HG03565 (cell line): Measurements from ENCODE around the gene USP32.
"Not testable (repeated sequence)": the region's sequence is repeated elsewhere in the genome, so short reads cannot be mapped to it uniquely, and the experiment has no call there.

Experiments used
- ATAC-seq: cut with Tn5 transposase; IDR thresholded peaks from one replicate; pipeline ENCODE4 v1.9.1; 2021; ENCODE audit warnings: mild to moderate bottlenecking, moderate library complexity; ENCODE audit not compliant: unreplicated experiment

USP32 gene

DNA sequence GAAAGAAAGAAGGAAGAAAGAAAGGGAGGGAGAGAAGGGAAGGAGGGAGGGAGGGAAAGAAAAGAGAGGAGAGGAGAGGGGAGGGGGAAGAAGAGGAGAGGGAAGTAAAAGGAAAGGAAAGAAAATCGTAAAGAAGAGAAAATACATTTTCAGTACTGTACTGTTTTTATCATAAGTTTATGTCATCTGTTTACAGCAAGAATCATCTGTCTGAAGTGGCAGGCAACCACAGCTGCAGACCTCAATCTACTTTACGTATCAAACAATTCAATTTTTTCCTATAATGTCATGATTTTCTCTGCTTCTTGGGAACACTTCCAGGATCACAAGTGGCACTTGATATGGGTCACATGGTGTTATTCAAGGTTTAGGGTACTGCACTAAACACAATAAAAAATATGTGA is 58.3 kb downstream of the USP32 start:
- ATAC-seq, result no peak

DNA sequence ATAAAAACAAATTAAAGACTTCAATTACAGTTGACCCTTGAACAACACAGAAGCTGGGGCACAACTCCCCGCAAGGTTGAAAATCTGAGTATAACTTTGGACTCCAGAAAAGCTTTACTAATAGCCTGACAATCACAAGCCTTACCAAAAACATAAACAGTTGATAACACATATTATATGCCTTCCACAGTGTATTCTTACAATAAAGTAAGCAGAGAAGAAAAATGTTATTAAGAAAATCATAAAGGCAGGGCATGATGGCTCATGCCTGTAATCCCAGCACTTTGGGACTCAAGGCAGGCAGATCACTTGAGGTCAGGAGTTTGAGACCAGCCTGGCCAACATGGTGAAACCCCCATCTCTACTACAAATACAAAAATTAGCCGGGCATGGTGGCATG is 58.9 kb downstream of the USP32 start:
- not testable (repeated sequence) for ATAC-seq

DNA sequence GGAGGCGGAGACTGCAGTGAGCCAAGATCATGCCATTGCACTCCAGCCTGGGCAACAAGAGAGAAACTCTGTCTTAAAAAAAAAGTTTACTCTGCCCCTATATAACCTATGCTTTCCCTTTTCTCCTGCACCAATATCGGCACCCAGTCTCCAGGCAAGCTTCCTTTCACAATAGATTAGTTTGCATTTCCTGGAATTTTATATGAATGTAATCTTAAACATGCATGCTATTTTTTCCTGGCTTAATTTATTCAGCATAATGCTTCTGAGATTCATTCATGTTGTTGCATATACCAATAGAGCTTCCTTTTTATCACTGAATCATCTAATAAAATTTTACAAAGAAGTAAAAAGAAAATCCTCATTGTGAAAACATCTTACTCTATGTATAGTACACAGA is 59.4 kb downstream of the USP32 start:
- no peak for ATAC-seq

DNA sequence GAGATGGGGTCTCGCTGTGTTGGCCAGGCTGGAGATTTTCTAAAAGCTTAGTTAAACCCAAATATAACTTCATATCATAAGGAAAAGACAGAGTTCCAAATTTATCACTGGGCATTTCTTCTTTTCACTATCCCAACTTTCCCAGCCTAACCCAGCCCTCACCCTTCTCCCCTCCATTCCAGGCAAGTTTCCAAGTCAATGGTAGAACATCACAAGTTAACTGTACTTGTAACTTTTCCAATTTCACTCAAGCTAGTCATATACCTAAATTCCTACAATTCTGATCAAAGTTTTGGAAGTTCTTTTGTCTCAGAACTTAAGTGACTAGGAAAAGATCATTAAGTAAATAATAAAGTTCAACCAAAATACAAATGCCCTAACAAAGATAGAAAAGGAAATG is 61.2 kb downstream of the USP32 start:
- ATAC-seq, result no peak

DNA sequence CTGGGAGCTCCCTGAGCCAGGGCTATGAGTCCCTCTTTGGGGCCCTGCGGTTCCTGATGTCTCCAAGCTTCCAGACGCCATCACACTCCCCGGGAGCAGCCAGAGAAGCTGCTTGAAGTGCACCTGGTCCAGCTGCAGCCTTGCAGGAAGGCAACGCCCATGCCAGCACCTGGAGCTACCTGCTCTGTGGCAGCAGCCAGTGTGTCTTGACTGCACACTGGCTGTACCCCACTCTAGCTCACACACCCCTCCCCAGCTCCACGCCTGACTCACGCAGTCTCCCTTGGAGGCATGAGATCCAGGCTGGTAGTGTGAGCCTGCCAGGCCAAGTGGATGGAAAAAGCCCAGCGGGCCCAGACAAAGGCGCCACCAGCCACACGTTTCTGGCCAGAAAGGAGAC is 63.3 kb downstream of the USP32 start:
- ATAC-seq, result no peak

DNA sequence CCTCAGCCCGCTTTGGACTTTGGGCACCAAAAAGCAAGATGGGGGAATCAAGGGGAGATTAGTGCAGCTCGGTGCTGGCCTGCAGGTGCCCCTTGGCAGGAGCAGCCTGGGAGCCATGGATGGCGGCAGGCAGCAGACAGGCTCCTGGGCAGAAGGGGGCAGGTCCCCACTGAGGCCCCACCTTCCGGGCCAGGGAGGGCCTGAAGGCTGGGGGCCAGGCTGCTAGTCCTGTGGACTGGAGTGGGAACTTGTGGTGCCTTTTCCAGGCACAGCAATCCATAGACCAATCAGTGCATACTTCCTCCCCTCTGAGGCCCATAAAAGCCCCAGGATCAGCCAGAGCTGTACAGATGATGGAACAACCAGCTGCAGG is 64.0 kb downstream of the USP32 start:
- no peak for ATAC-seq

DNA sequence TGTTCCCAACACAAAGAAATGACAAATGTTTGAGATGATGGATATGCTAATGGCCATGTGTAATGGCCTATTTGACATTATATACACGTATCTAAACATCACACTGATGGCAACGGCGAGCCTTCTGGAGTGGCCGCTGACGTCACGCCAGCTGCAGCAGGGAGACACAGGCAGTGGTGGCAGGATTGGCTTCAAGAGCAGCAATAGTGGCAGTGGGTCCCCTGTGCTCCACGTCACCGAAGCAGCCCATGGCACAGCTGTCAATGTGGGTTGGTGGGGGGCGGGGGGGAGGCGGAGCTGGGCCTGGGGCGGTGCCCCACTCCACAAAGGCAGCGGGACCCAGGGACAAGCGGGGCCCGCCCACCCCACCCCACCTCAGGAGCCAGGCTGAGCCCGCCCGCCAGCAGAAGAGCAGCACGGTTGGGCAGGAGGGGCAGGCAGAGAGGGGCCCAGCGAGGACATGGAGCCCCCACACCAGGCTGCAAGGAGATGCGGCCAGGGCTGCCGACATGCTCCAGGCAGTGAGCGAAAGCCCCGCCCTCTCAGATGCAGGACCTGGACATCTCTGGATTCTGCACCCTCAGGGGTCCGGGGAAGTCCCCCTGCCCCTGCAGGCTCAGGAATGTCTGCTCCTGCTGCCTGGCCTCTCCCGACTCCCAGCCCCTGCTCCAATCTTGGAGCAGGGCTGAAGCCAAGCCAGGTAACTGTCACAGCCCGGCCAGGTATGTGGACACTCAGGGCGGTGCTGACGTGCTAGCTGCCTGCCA is 64.6 kb downstream of the USP32 start:
- ATAC-seq, result no peak

DNA sequence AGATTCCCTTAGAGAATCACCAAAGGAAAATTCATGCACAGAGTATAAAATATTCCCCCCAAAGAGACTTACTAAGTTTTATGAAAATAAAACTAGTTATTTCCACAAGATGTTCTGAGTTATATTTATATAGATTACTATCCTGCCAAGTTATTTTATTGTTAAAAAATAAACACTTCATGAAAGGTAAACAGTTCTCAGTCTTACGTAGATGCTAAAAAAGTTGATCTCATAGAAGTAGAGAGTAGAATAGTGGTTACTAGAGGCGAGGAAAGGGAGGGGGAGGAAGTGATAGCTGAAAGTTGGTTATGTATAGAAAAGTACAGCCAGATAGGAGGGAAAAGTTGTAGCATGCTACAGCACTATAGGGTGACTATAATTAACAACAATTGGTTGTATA is 65.2 kb downstream of the USP32 start:
- ATAC-seq, result no peak

DNA sequence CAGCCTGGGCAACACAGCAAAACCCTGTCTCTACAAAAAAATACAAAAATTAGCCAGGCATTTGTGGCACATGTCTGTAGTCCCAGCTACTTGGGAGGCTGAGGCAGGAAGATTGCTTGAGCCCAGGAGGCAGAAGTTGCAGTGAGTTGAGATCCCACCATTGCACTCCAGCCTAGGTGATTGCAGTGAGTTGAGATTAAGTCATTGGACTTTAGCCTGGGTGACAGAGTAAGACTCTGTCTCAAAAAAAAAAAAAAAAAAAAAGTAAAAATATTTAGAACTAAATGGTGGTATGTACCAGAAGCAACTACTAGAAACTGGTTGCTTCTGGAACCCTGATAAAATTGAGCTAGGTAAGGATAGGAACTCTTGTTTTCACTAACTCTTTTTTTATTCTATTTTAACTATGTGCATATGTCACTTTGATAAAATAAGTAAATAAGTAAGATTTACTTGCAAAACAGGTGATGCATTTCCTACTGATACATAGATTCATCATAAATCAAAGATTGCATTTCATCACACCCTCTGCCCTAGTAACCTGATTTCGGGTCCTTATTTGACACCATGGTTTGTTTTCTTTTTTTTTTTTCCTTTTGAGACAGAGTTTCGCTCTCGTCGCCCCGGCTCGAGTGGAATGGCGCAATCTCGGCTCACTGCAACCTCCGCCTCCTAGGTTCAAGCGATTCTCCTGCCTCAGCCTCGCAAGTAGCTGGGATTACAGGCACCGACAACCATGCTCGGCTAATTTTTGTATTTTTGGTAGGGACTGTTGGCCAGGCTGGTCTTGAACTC is 66.0 kb downstream of the USP32 start:
- ATAC-seq, result no peak

DNA sequence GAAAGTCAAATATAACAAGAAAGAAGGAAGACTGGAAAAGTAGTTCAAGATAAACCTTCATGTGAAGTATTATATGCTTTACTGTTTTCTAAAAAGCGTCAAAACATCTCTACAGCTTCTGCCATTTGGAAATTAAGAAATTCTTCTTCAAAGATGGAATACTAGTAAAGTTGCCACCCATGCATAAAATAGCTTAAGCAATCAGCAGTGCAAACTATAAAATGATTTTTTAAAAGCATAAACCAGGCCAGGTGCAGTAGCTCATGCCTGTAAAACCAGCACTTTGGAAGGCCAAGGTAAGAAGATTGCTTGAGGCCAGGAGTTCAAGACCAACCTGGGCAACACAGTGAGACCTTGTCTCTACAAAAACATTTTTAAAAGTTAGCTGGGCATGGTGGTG is 68.2 kb downstream of the USP32 start:
- ATAC-seq, result no peak

DNA sequence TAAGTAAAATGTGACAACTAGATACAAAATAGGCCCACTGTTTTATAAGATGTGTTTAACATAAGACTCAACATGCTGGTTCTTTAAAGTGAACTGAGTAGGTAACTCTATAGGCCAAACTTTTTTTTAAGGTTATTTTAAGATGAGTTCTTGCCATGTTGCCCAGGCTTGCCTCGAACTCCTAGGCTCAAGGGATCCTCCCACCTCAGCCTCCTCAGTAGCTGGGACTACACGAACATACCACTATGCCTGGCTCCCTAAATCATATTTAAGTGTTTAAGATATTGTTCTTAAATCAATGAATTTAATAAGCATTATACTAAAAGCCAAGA is 69.9 kb downstream of the USP32 start:
- no peak for ATAC-seq

DNA sequence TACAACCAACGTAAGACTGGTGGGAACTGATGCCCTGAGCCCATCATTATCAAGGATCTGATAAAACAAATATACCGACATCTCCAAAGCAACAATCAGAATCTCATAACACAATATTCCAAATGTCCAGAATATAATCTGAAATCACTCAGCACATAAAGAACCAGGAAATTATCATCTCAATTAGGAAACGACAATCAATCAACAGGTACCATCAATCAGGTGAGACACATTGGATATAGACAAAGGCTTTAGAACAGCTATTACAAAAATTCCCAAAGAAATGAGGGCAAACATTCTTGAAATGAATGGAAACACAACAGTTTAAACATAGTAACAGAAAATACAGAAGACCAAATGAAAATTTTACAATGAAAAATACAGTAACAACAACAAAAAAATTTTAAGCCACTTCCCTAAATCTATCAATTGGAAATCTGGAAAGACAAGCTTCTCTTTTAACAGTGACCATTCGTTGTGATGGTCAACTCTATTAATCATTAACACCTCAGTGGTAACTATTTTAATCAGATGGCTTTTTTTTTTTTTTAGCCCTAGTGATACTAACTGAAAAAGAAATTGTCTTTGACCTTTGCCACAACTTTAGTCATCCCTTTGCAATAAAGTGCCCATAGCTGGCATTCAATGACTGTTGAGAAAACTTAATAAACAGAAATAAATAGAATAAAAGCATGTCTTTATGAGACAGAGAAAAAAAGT is 70.4 kb downstream of the USP32 start:
- ATAC-seq, result no peak

DNA sequence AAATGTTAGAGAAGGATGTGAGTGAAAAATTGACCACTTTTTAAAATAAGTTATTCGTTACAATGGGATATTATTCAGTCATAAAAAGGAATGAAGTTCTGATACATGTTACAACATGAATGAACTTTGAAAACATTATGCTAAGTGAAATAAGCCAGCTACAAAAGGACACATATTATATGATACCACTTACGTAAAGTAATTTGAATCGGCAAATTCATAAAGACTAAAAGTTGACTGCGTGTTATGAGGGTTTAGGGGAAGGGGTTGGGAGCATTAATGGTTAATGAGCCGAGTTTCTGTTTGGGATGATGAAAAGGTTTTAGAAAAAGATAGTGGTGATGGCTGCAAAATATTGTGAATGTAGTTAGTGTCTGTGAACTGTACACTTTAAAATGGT is 73.1 kb downstream of the USP32 start:
- no peak for ATAC-seq

DNA sequence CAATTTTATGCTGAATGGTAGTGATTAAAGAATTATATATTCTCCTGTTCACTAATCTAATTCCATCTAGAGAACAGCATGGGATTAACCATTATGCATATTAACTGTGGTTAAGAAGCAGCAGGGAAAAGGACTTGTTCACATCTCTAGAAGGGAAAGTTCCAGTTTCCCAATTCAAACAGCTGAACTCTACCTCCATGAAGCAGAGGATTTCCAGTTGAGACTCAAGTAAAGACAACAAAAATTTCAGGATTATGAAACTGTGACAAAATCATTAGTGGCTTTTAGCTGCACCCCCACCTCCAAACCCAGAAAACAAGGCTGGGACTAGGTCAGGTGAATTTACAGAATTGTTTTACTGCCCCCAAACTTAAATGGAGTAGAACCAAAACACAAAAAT is 73.6 kb downstream of the USP32 start:
- no peak for ATAC-seq

DNA sequence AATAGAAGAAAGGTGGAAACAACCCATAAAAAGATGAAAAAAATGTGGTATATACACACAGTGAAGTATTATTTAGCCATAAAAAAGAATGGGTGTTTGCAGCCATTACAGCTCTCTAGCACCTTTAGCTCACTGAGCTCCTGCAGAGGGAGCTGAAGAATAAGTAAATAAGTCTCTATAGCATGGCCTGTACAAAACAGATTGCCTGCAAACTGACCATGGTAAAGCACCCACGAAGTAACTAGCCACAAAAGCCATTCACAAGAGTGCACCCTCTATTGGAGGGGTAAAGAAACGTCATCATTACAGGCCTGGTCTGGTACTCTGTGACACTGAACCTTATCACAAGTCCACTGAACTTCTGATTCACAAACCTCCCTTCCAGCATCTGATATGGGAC is 76.3 kb downstream of the USP32 start:
- ATAC-seq, result no peak

DNA sequence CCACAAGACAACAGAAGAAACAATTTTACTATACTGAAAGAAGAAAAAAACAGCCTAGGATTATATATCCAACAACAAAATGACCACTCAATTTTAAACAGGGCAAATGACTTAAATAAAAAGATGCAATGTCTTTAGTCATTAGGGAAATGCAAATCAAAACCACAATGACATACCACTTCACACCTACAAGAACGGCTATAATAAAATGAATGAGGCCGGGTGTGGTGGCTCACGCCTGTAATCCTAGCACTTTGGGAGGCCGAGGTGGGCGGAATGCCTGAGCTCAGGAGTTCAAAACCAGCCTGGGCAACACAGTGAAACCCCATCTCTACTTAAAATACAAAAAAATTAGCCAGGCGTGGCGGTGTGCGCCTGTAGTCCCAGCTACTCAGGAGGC is 77.0 kb downstream of the USP32 start:
- ATAC-seq, result not testable (repeated sequence)

DNA sequence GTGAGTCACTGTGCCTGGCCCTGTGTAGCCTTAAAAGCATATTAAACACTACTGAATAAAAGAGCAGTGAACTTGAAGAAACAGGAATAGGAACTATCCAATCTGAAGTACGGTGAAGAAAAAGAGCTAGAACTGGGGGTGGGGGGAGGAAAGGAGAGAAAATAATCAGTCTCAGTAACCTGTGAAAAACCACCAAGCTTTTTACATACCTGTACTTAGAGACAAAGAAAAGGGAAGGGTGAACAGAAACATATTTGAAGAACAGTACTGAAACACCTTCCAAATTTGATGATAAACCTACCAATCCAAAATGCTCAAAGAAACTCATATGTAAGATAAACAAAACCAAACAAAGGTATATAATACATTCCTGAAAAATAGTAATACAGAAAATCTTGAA is 77.5 kb downstream of the USP32 start:
- no peak for ATAC-seq

DNA sequence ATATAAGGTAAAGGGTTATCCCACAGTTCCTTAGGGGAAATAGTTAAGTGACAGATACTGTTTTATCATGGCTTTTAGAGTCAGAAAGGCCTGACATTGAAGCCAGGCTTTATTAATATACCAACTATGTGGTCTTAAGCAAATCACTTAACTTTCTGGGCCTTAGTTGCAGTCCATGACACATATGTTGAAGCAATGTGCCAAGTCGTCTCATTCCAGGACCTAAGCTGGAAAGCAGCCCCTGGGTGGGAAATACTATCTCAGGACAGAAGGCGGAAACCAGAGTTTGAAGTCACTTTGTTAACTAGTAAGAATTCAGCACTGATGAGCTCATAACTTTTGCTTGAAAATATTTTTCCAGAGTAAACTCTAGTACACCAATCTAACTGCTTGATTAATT is 80.0 kb downstream of the USP32 start:
- ATAC-seq, result no peak

DNA sequence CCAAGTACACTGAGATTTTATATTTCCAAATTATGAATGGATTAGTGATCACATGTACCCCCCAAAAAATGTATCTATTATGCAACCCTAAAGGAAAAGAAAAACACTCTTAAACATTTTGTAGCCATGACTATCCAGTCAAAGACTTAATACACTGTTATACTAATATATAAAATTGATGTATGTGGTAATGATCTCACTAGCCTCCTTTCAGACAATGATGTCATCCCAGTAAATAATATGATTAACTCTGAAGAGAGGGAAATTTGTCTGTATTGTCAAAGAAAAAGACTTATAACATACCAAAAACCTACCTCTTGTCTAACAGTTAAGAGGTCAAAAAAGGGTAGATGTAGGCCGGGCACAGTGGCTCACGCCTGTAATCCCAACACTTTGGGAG is 80.7 kb downstream of the USP32 start:
- ATAC-seq, result no peak

DNA sequence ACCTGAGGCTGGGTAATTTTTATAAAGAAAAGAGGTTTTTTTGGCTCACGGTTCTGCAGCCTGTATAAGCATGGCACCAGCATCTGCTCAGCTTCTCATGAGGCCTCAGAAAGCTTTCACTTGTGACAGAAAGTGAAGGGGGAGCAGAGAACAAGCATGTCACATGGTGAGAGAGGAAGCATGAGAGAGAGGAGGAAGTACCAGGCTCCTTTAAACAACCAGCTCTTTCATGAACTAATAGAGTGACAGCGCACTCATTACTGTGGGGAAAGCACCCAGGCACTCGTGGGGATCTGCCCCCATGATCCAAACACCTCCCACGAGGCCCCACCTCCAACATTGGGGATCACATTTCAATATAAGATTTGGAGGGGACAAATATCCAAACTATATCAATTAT is 86.8 kb downstream of the USP32 start:
- peak; percentile 68 for ATAC-seq

DNA sequence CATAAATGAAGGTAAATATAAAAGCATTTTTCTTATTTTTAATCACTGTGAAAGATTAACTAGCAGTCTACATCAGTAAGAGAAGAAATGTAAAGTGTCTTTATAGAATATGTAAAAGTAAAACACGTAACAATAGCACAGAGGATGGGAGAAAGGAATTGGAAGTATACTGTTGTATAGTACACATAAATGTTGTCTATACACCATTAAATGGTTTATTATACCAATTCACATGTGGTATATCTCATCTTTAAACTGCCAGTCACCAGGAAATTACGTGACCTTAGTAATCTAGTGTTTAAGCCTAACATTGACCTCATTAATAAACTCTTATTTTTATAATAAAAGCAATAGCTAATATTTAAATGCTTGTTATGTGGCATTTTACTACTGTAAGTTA is 87.4 kb downstream of the USP32 start:
- ATAC-seq, result no peak
